HG02571 (cell line): ENCODE data around the gene KIF3A.

Experiments
- ATAC-seq: cut with Tn5 transposase; IDR thresholded peaks from one replicate; pipeline ENCODE4 v1.9.1; 2021; ENCODE audit warnings: mild to moderate bottlenecking, moderate library complexity; ENCODE audit not compliant: unreplicated experiment

Gene KIF3A

DNA sequence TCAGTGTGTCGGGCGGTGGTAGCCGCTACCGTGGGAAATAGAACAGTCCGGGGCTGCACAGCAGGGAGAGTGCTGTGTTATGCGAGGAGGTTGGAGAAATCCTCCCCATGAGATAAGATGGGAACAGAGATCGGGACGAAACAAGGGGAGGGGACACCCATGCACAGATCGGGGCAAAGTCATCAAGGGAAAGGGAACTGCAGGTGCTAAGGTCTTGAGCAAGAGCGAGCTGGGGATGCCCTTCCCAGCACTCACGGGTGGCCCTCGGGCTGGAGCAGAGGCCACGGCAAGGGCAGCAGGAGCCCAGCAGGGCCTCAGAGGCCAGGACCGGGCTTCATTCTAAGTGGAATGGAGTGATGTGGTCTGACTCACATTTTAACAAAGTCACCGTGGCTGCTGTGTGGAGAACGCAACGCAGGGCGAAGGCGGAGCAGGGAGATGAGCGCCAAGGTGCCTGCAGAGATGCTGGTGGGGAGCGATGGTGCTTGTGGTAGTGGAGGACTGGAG, 71.7 kb downstream of the KIF3A start:
- no peak for ATAC-seq

DNA sequence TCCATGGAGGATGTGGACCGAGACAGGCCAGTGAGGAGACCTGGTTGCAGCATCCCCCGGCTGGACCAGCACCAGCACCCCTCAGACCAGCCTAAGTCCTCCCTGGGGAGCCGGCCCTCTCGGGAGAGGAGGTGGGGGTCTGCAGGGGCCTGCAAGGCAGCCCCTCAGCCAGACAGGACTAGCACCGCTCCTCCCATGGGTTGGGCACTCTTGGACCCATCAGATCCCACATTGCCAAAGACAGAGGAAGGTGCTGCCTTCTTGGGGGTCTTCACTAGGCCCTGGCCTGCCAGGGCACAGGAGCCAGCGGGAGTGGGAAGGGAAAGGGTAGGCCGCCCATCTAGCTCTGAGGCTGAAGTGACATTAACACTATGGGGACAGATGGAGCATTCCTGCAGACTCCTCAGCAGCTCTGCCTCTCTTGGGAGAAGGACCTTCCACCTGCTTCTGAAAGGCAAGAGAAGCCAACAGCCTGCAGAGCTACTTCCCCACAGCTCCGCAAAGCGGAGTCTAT, 72.6 kb downstream of the KIF3A start:
- no peak for ATAC-seq

DNA sequence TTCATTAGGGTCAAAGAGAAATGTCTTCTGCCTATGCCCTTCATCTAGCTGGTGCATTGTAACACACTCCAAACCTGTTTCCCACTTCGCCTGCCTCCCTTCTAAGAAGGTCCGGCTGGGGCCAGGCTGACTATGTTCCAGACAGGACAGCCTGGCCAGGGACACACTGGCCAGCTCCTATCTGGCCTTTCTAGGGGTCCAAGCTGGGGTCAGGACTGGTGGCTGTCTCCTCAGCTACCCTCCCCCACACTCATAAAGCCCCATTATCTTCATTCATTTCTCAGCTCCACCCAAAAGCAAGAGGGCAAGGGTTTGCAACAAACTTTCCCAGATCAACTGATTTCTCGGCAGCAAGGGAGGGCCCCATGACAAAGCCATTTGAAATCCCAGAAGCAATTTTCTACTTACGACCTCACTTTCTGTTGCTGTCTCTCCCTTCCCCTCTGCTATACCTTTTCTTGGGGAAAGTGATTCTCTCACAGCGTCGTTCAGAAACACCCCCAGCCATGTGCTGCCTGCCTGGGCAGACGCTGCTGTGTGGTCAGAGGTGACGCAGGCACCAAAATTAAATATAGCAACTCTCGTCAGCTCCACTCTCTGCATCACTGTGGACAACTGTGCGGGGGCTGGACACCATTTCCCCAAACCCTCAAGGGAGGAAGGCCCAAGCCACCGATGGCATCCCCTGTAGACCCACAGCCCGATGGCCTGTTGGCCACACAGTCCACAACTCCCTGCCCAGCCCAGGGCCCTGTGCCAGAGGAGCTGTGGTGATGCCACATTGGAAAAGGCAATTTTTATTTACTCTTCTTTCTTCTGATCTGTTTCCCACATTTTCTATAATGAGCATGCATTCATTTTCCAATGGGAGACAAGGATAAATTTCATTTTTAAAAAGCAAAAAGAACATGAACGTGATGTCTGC, 73.3 kb downstream of the KIF3A start:
- ATAC-seq: peak; percentile 59

DNA sequence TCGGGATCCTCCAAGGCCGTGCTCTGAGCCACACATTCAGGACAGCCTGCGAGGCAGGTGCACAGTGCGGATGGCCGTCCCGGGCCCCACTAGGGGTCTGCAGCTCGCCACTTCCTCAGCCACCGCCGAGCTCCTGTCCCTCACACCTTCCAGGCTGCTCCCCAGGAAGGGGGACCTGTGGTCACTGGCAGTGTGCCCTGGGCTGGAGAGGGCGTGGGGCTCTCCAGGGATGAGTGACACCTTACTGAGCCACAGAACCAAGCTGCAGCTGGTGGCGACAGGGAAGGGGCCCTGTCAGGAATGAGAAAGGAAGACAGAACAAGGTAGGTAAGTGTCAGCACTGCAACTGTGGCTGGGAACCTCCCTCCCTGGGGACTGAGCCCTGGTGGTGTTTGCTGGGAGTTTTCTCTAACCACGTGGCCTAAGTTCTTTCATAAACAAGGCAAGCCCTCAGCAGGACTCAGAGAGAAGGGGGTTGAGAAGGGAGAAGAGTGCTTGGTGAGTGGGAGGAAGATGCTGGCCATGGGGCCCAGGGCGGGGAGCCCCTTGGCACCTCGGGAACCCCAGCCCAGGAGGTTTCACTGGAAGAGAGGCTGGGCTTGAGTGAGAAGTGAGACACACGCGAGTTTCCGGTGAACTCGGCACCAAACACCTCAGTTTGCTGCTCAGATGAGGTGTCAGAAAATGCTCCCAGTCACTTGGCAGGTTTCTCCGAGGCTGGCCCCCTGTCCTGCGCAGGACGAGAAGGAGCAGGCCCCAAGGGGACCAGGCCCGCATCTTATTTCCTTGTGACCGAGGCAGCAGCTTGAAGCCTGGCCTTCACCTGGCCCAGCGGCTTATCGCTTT, 74.2 kb downstream of the KIF3A start:
- peak; percentile 47 for ATAC-seq

DNA sequence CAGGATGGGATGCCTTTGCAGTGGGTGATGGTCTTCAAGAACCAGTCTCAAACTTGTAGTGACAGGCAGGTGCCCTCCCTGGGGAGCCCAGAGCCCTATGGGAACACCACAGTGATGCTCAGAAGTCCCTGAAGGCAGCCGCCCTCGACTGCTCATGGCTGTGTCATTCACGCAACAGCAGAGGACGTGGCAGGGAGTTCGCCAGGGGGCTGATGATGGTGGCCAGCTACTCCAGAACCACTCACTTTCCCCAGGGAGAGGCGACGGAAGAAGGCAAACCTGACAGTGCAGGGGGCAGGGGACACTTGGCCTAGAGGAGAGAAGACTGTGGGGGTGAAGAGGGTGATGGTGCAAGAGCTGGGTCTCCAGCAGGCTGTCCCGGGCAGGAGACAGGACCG, 75.3 kb downstream of the KIF3A start:
- no peak for ATAC-seq

DNA sequence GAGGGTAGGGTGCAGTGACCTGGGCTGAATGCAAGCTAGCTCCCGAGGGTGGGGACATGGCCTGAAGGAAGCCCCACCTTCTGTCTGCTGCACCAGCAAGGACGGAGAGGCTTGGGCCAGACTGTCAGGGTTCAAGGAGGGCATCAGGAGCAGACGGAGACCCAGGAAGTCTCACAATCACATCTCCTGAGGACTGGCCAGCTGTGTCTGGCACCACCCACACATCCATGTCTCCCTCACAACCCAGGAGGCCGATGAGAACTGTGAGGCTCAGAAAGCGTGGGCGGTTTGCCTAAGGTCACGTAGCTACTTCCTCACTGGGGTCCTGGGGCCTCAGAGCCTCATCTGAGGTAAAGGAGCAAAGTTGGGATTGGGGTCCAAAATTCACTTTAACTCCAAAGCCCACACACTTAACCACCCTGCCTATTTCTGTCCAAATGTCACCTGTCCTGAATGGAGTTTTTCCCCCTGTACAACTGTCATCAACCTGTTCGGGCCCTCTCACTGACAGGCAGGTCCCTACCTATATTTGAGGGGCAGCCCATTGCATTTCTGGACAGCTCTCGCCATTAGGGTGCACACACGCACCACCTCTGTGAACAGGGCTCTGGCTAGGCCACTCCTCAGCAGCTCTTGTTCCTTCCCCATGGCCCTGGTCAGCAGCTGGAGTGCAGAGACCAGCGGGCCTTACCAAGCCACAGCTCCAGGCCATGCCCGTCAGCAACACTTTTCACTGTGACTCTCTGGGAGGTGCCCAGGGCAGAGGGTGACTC, 75.9 kb downstream of the KIF3A start:
- no peak for ATAC-seq

DNA sequence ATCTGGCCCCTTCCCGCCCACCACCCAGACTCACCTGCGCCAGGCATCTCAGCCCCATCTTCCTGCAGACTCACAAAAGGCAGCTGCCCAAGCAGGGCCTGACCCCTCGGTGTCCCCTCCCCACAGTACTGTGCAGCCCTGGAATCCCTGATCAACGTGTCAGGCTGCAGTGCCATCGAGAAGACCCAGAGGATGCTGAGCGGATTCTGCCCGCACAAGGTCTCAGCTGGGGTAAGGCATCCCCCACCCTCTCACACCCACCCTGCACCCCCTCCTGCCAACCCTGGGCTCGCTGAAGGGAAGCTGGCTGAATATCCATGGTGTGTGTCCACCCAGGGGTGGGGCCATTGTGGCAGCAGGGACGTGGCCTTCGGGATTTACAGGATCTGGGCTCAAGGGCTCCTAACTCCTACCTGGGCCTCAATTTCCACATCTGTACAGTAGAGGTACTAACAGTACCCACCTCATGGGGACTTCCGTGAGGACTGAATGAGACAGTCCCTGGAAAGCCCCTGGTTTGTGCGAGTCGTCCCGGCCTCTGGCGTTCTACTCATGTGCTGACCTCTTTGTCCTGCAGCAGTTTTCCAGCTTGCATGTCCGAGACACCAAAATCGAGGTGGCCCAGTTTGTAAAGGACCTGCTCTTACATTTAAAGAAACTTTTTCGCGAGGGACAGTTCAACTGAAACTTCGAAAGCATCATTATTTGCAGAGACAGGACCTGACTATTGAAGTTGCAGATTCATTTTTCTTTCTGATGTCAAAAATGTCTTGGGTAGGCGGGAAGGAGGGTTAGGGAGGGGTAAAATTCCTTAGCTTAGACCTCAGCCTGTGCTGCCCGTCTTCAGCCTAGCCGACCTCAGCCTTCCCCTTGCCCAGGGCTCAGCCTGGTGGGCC, 77.5 kb downstream of the KIF3A start:
- no peak for ATAC-seq

DNA sequence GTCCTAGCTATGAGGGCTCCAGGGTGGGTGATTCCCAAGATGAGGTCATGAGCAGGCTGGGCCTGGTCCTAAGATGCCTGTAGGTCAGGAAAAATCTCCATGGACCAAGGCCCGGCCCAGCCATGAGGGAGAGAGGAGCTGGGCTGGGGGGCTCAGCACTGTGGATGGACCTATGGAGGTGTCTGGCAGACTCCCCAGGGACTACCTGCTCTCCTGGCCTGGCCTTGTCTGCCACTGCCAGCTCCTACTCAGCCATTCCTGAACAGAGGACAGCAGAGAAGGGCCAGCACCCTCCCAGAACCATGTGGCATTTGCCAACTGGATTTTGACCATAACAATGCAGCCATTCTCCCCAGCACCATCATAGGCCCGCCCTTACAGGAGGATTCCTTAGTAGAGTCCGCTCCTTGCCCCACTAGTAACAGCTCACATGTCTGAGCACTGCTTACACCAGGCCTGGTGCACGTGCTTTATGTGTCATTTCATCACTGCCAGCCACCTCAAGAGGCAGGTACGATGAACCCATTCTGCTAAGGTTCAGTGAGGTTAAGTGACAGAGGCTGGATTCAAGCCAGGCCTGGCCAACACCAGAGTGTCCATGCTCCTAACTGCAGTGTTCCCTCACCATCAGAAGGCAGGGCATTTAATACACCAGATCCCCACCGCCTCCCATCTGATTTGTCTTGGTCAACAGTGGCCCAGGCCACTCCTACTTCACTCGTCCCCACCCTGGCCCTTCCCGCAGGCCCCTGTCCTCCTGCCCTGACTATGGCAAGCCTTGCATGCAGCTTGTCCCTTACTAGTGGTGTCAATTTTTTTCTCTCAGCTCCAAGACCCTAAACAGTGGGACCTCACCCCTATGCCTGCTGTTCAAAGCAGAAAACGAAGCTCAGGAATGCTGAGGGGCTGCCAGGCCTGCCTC, 78.7 kb downstream of the KIF3A start:
- no peak for ATAC-seq

DNA sequence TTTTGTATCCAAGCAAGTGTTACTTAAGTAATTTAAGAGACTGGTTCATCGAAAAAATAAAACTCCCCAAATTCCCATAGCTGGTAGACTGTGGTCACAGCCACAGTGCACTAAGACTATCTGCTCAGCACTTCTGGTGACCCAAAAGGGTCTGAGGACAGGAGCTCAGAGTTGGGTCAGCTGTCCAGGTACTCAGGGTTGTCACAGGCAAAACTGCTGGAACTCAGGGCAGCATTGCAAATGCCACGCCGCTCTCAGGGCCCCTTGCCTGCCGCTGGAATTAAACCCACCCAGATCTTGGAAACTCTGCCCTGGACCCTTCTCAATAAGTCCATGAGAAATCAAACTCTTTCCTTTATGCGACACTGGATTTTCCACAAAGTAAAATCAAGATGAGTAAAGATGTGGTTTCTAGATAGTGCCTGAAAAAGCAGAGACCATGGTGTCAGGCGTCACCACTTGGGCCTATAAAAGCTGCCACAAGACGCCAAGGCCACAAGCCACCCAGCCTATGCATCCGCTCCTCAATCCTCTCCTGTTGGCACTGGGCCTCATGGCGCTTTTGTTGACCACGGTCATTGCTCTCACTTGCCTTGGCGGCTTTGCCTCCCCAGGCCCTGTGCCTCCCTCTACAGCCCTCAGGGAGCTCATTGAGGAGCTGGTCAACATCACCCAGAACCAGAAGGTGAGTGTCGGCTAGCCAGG, 79.5 kb downstream of the KIF3A start, which contains the start of gene IL13:
Gene IL13 (plus strand): TSS at position 498 of the 705 bp plus-strand sequence. CDS start 14 bp downstream, at position 512.
- ATAC-seq: no peak

DNA sequence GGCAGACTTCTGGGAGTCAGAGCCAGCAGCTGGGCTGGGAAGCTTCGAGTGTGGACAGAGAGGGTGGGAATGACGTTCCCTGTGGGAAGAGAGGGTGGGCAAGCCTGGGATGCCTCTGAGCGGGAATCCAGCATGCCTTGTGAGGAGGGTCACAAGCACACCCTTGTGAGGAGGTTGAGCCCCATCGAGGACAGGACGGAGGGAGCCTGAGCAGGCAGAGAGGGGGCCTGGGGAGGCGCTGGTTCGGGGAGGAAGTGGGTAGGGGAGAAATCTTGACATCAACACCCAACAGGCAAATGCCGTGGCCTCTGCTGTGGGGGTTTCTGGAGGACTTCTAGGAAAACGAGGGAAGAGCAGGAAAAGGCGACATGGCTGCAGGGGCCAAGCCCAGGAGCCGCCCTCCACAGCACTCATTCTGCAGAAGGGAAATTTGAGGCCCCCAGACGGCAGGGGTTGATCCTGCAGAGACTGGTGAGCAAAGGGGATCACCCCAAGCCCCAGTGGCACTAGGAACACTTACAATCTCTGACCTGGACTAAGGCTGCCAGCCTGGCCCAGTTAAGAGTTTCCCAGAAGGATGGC, 80.5 kb downstream of the KIF3A start:
- no peak for ATAC-seq

DNA sequence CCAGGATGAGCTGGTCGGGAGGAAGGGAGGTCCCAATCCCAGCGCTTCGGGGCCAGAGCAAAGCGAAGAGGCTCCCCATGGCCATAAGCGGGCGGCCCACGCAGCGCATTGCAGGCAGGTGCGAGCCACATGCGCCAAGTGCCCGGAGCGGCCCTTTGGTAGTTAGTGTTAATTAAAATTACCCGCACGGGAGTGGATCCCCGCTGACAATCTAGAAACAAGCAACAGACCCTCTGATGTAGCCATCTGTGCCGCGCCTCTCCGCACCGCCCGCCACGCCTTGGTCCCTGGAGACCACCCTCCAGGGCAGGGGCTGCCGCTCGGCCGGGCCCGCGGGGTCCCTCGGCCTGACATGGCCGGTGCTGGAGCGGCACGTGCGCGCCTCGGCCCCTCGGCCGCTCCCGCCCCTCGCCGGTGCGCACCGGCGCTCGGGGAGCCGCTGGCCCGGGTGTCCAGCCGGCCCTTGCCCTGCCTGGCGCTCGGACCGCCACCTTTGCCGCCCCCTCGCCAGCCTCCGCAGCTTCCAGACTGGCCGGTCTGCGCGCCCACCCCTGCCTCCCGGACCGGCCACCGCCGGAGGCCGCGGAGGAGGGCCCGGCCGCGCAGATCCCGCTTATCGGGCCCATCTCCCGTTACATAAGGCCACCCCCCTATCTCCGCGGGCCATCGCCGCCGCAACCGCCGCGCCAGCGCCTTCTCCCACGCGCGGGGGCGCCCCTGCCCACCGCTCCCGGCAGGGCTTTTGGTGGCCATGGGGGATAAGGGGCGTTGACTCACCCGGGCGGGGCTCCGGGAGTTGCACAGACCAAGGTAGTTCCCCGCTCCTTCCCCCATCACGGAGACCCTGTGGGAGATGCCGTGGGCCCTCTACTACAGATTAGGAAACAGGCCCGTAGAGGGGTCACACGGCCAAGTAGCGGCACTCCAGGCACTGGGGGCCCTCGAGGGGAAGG, 81.2 kb downstream of the KIF3A start:
- no peak for ATAC-seq

DNA sequence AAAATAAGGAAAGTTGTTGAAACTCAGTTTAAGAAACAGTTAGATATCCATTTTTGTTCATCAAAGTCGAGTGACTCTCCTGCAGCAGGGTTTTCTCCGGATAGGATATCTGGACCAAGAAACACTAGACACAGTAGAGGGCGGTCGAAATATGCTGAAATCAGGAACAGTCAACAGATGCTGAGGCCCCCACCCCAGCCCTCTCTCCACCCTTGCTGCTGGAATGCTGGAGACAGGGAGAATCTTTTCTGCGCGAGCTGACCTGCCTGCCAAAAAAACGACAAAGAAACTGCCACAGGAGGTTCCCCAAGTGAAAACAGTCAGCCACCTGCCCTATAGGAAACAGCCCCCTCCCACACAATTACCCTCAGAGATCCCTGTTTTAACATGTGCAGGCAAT, 83.6 kb downstream of the KIF3A start:
- no peak for ATAC-seq

DNA sequence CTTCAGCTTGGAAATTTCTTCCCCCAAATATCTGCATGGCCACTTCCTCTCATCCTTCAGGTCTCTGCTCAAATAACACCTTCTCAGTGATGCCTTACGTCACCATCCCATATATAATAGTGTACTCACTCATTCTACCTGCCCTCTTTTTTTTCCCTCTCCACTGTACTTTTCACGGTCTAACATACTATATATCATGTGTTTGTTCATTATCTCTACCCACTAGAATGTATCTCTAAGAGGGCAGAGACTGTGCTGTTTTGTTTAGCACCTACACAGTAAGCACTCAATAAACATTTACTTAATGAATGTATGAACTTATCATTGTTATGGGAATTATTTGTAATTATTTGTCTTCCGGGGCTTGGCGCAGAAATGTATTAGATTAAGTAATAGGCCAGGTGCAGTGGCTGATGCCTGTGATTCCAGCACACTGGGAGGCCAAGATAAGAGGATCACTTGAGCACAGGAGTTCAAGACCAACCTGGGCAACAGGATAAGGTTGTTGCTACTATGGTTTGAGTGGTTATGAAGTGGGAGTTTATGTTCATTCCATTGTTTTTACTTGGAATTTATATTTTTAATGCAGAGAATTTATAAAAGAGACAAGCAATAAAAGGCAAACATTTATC, 85.4 kb downstream of the KIF3A start:
- no peak for ATAC-seq

DNA sequence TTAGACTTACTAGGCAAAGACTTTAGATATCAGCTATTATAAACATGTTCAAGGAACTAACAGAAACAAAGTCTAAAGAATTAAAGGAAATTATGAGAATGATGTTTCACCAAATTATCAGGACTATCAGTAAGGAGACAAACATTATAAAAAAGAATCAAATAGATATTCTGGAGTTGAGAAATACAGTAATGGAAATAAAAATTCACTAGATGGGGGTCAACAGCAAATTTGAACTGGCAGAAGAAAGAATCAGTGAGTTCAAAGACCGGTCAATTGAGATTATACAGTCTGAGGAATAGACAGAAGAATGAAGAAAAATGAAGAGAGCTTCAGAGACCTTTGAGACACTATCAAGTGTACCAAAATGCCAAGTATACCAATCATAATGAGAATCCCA, 89.0 kb downstream of the KIF3A start:
- no peak for ATAC-seq

DNA sequence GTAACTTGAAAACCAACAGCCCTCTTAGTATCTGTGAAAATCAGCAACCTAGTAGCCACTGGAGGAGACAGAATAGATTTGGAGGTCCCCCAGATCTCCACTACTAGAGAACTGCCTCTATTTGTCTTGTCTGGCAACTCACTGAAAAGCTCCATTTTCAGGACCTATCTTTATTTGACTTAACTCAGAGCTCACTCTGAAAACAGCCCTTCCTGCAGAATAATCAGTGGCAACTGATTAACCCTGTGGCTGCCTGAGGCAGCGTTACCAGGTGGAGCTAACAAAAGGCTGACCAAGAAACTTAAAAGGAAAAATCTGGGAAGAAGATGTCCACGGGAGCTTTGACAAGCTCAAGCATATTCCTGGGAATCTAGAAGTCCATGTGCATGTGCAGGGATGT, 89.9 kb downstream of the KIF3A start:
- ATAC-seq: no peak
